Measurements from ENCODE around the gene GMPPA. TPM values are rescaled to one million over a fixed set of nuclear protein-coding genes. Genes with fewer than 3 reads are reported as not detected.

GMPPA gene
- polyA plus RNA-seq, 1 experiment = 171 TPM

- no peak for TF ChIP-seq CTCF (IDR thresholded peaks at IDR 0.05; ENCODE audit: insufficient read depth, low read depth, low read length)
- DNase-seq (ENCODE audit: low read depth) = no peak
- CTCF ChIA-PET = interaction anchor here (0.8 to 35.2 kb wide), 19 partner anchors 18 to 163 kb away, joined by 3 to 872 read pairs (median 4); partner anchors contain the start of genes ASIC4, DNPEP and GMPPA
Measured at GRCh38 chr2:219540784-219541504, 42.3 kb downstream of the GMPPA start.

GRCh38 chr2:219541611-219542180, 43.0 kb downstream of the GMPPA start:
- Histone ChIP-seq H3K27me3 (ENCODE audit: control insufficient read depth, insufficient read depth, low read length) (no peaks in the 10 kb centered on the region), H3K4me3 (ENCODE audit: low read depth, low read length) (no peak overlapping the region), H3K36me3 (ENCODE audit: control insufficient read depth, insufficient read depth, low read length) (peaks cover 28% of the 10 kb centered on the region)
- TF ChIP-seq CTCF (IDR thresholded peaks at IDR 0.05; ENCODE audit: insufficient read depth, low read depth, low read length) = peak; percentile 82
- ChIA-PET POLR2A (no interaction called here), CTCF (interaction anchor here (0.6 to 35.2 kb wide), 28 partner anchors 10 to 193 kb away, joined by 3 to 872 read pairs (median 4); partner anchors contain the start of genes ASIC4, DNPEP, GMPPA and OBSL1)
- DNase-seq (ENCODE audit: low read depth) = no peak

More at GRCh38 chr2:219540784-219541504, 42.3 kb downstream of the GMPPA start:
- peaks cover 28% of the 10 kb centered on the region for H3K36me3 ChIP-seq (ENCODE audit: control insufficient read depth, insufficient read depth, low read length)
- POLR2A ChIA-PET = no interaction called here
- H3K4me3 ChIP-seq (ENCODE audit: low read depth, low read length) = no peak overlapping the region
- no peaks in the 10 kb centered on the region for H3K27me3 ChIP-seq (ENCODE audit: control insufficient read depth, insufficient read depth, low read length)

GRCh38 chr2:219542931-219543595, 44.4 kb downstream of the GMPPA start:
- ChIA-PET POLR2A (interaction anchor here (0.5 to 0.6 kb wide), 2 partner anchors 21 to 146 kb away, joined by 3 to 4 read pairs; no protein-coding TSS in a partner anchor), CTCF (interaction anchor here (0.8 to 35.2 kb wide), 13 partner anchors 9 to 156 kb away, joined by 3 to 872 read pairs (median 5); partner anchors contain the start of genes ASIC4, DNPEP, GMPPA and OBSL1)
- peaks cover 28% of the 10 kb centered on the region for H3K36me3 ChIP-seq (ENCODE audit: control insufficient read depth, insufficient read depth, low read length)
- H3K27me3 ChIP-seq (ENCODE audit: control insufficient read depth, insufficient read depth, low read length) = no peaks in the 10 kb centered on the region
- DNase-seq (ENCODE audit: low read depth) = no peak
- H3K4me3 ChIP-seq (ENCODE audit: low read depth, low read length) = peak overlapping the region; percentile 84
- TF ChIP-seq CTCF (IDR thresholded peaks at IDR 0.05; ENCODE audit: insufficient read depth, low read depth, low read length) = no peak

GRCh38 chr2:219543596-219544358, 45.1 kb downstream of the GMPPA start, which contains the start of the genes CHPF and TMEM198:
Gene CHPF (minus strand): TSS chr2:219543809. CDS start chr2:219543538, 271 bp downstream.
Gene TMEM198 (plus strand): TSS chr2:219544028. CDS start chr2:219544728, 700 bp downstream.
- POLR2A ChIA-PET = interaction anchor here (0.5 kb wide), 1 partner anchor 22 kb away, joined by 4 read pairs; no protein-coding TSS in a partner anchor
- CTCF ChIA-PET = interaction anchor here (0.7 to 35.2 kb wide), 12 partner anchors 8 to 146 kb away, joined by 3 to 872 read pairs (median 4); partner anchors contain the start of genes ASIC4 and GMPPA
- H3K27me3 ChIP-seq (ENCODE audit: control insufficient read depth, insufficient read depth, low read length) = no peaks in the 10 kb centered on the region

More at GRCh38 chr2:219543596-219544358, 45.1 kb downstream of the GMPPA start, which contains the start of the genes CHPF and TMEM198:
- peaks cover 28% of the 10 kb centered on the region for H3K36me3 ChIP-seq (ENCODE audit: control insufficient read depth, insufficient read depth, low read length)
- TF ChIP-seq CTCF (IDR thresholded peaks at IDR 0.05; ENCODE audit: insufficient read depth, low read depth, low read length) = no peak
- peak within 1 kb of the TSS; percentile 84 for H3K4me3 ChIP-seq (ENCODE audit: low read depth, low read length)
- peak; percentile 86 for DNase-seq (ENCODE audit: low read depth)
